Osteocyte (in vitro differentiated cells): ENCODE data around the gene PLEKHG2. TPM values are rescaled to one million over a fixed set of nuclear protein-coding genes. Genes with fewer than 3 reads are reported as not detected.
A peak's percentile ranks its signal among the peaks of the same experiment; 100 is the strongest.

Source experiments
- DNase-seq: peaks from one replicate; pipeline ENCODE4 v3.0.0; 2021; ENCODE audit warnings: mixed read lengths; ENCODE audit not compliant: unreplicated experiment; ENCODE audit errors: extremely low spot score
- H3K27ac Mint-ChIP-seq: one replicate; pipeline ENCODE4 v1.8.0; 2021; ENCODE audit warnings: mild to moderate bottlenecking, mixed read lengths; ENCODE audit not compliant: unreplicated experiment
- H3K27me3 Mint-ChIP-seq: one replicate; pipeline ENCODE4 v1.8.0; 2021; ENCODE audit warnings: mixed read lengths; ENCODE audit not compliant: unreplicated experiment
- H3K36me3 Mint-ChIP-seq: one replicate; pipeline ENCODE4 v1.8.0; 2021; ENCODE audit warnings: mixed read lengths; ENCODE audit not compliant: unreplicated experiment
- H3K4me1 Mint-ChIP-seq: one replicate; pipeline ENCODE4 v1.8.0; 2021; ENCODE audit warnings: mixed read lengths; ENCODE audit not compliant: unreplicated experiment
- H3K4me3 Mint-ChIP-seq: one replicate; pipeline ENCODE4 v1.8.0; 2021; ENCODE audit warnings: mild to moderate bottlenecking, moderate library complexity, mixed read lengths; ENCODE audit not compliant: unreplicated experiment
- H3K9me3 Mint-ChIP-seq: one replicate; pipeline ENCODE4 v1.8.0; 2021; ENCODE audit warnings: mixed read lengths; ENCODE audit not compliant: unreplicated experiment
- total RNA-seq: library from RNA; stranded (reverse); gene quantifications from 2 replicates; pipeline ENCODE4 v1.2.1, GENCODE V29; 2021
- TF ChIP-seq, protein P1 (sequence below): fragments of 200-600 bp; sonication (generic); IDR thresholded peaks from 2 replicates; pipeline ENCODE4 v1.5.0; 2021; ENCODE audit warnings: antibody characterized with exemption, mild to moderate bottlenecking, moderate library complexity

The PLEKHG2 gene
- total RNA-seq, 1 donor from 2014 or later, result 150 TPM

DNA sequence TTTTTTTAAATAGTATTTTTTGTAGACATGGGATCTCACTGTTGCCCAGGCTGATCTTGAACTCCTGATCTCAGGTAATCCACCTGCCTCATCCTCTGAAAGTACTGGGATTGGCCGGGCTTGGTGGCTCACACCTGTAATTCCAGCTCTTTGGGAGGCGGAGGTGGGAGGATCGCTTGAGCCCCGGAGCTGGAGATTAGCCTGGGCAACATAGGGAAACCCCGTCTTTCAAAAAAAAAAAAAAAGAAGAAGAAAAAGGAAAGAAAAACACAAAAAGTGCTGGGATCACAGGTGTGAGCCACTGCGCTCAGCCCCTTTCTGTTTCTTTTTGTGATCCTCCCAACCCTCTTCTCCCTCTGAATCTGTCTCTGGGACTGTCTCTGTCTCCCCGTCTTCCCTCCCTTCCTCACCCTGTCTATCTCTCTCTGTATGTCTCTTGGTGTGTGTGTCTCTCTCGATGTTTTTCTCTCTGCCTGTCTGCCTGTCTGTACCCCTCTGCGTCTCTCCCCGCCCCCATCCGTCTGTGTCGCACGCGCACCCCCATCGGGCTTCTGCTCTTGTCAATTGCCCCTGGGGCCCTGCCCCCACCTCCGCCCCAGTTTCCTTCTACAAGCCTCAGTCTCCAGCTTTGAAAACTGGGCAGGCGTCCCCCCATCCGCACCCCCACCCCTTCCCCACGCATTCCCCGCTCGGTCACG is 6.4 kb upstream of the PLEKHG2 start:
- Mint-ChIP-seq H3K27me3 (no peaks in the 10 kb centered on the region), H3K27ac (peak overlapping the region; percentile 100), H3K9me3 (no peaks in the 10 kb centered on the region), H3K4me3 (peak overlapping the region; percentile 83), H3K36me3 (peaks cover 13% of the 10 kb centered on the region), H3K4me1 (peaks cover 65% of the 10 kb centered on the region)
- DNase-seq, result no peak
- TF ChIP-seq, protein P1, sequence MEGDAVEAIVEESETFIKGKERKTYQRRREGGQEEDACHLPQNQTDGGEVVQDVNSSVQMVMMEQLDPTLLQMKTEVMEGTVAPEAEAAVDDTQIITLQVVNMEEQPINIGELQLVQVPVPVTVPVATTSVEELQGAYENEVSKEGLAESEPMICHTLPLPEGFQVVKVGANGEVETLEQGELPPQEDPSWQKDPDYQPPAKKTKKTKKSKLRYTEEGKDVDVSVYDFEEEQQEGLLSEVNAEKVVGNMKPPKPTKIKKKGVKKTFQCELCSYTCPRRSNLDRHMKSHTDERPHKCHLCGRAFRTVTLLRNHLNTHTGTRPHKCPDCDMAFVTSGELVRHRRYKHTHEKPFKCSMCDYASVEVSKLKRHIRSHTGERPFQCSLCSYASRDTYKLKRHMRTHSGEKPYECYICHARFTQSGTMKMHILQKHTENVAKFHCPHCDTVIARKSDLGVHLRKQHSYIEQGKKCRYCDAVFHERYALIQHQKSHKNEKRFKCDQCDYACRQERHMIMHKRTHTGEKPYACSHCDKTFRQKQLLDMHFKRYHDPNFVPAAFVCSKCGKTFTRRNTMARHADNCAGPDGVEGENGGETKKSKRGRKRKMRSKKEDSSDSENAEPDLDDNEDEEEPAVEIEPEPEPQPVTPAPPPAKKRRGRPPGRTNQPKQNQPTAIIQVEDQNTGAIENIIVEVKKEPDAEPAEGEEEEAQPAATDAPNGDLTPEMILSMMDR, result no peak

DNA sequence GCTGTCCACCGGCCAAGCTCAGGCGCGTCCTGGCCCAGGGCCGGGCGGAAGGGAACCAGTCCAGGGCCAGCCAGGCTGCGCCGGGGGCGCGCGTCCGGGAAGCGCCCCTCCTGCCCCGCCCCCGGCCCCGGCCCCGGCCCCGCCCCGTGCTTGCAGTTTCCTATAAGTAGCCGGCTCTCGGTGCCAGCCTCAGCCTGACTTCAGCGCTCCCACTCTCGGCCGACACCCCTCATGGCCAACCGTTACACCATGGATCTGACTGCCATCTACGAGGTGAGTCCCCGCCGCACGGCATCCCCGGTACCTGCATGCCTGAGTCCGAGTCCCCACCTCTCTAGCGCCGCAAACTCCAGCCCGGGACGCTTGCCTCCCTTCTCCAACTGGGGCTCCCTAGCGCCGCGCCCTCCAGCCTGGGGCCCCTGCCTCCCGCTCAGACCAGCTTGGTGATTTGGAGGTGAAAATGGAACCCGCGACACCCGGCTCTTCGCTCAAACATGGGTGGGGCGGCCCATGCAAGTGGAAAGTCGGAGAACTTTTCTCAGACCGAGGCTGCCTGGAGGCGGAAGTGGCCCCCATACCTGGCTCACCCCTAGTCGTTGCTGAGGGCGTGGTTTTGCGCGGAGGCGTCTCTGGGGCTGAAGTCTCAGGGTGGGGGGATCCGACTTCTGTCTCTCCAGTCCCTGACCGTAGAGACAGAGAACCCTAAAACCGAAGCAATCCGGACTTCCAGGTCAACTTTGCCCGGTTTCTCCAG is 5.6 kb upstream of the PLEKHG2 start, which contains the start of gene ZFP36:
TSS of gene ZFP36 (plus strand) at position 192 of the 754 bp plus-strand sequence. CDS start at position 250, 58 bp downstream.
- Mint-ChIP-seq H3K36me3 (peaks cover 13% of the 10 kb centered on the region), H3K4me3 (peak within 1 kb of the TSS; percentile 92), H3K4me1 (peaks cover 66% of the 10 kb centered on the region), H3K9me3 (no peaks in the 10 kb centered on the region), H3K27me3 (no peaks in the 10 kb centered on the region), H3K27ac (peak within 1 kb of the TSS; percentile 100)
- TF ChIP-seq, protein P1, result no peak
- peak; percentile 96 for DNase-seq

DNA sequence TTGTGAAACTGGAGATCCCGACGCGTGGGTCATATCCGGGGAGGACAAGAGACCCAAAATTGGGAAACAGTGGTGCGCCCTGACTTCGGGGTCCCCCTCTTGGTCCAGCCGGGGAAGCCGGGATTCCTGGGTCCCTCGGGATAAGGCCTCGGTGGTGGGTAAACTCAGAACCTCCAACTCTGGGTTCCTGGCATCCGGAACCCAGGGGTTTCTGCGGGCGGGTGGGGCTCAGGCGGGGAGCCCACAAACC is 5.1 kb upstream of the PLEKHG2 start:
- Mint-ChIP-seq H3K9me3 (no peaks in the 10 kb centered on the region), H3K27me3 (no peaks in the 10 kb centered on the region), H3K4me3 (peak overlapping the region; percentile 92), H3K36me3 (peaks cover 13% of the 10 kb centered on the region), H3K4me1 (peaks cover 61% of the 10 kb centered on the region), H3K27ac (peak overlapping the region; percentile 95)
- no peak for DNase-seq
- TF ChIP-seq, protein P1, result no peak

DNA sequence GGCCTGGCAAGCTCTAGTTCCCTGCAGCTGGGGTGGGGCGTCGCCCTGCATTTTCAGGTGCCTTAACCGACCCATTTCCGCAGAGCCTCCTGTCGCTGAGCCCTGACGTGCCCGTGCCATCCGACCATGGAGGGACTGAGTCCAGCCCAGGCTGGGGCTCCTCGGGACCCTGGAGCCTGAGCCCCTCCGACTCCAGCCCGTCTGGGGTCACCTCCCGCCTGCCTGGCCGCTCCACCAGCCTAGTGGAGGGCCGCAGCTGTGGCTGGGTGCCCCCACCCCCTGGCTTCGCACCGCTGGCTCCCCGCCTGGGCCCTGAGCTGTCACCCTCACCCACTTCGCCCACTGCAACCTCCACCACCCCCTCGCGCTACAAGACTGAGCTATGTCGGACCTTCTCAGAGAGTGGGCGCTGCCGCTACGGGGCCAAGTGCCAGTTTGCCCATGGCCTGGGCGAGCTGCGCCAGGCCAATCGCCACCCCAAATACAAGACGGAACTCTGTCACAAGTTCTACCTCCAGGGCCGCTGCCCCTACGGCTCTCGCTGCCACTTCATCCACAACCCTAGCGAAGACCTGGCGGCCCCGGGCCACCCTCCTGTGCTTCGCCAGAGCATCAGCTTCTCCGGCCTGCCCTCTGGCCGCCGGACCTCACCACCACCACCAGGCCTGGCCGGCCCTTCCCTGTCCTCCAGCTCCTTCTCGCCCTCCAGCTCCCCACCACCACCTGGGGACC is 4.6 kb upstream of the PLEKHG2 start:
- peak overlapping the region; percentile 95 for H3K27ac Mint-ChIP-seq
- H3K36me3 Mint-ChIP-seq, result peaks cover 13% of the 10 kb centered on the region
- TF ChIP-seq, protein P1, result no peak
- no peak for DNase-seq
- H3K27me3 Mint-ChIP-seq, result no peaks in the 10 kb centered on the region
- peaks cover 57% of the 10 kb centered on the region for H3K4me1 Mint-ChIP-seq
- no peaks in the 10 kb centered on the region for H3K9me3 Mint-ChIP-seq
- H3K4me3 Mint-ChIP-seq, result peak overlapping the region; percentile 92
